ENCODE results near the gene RIN2. TPM values are rescaled to one million over a fixed set of nuclear protein-coding genes. Genes with fewer than 3 reads are reported as not detected.
A peak's percentile ranks its signal among the peaks of the same experiment; 100 is the strongest.

The RIN2 gene
- total RNA-seq, 6 donors from 2014 or later: 89.5 to 149 (median 109) TPM

DNA sequence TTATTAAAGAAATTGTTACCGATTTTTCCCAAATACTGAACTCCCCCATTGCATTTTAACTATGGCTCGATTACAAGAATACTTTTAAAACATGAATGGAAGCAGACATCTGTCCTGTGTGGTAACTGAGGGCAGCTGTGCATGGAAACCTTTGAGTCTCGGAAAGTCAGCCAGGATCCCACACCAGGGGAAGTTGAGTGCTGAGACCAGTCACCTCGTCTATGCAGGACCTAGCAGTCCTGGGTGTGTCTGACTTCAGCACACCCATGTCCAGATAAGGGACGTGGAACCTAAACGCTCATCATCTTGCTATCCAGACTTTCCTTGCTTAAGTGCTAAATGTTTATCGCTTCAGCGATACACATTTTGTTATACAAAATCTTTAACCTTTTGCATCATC is 6.1 kb downstream of the RIN2 start:
- no peak overlapping the region for H3K4me3 ChIP-seq
- H3K27ac ChIP-seq: no peak overlapping the region
- 59 to 61% methylated on average over 8 of the region's 8 CpGs for WGBS, 2 donors
- ATAC-seq (ENCODE audit: low FRiP score in 2 of 2) (no peak), DNase-seq (no peak)
- H3K9me3 ChIP-seq: no peaks in the 10 kb centered on the region
- TF ChIP-seq, protein P1, sequence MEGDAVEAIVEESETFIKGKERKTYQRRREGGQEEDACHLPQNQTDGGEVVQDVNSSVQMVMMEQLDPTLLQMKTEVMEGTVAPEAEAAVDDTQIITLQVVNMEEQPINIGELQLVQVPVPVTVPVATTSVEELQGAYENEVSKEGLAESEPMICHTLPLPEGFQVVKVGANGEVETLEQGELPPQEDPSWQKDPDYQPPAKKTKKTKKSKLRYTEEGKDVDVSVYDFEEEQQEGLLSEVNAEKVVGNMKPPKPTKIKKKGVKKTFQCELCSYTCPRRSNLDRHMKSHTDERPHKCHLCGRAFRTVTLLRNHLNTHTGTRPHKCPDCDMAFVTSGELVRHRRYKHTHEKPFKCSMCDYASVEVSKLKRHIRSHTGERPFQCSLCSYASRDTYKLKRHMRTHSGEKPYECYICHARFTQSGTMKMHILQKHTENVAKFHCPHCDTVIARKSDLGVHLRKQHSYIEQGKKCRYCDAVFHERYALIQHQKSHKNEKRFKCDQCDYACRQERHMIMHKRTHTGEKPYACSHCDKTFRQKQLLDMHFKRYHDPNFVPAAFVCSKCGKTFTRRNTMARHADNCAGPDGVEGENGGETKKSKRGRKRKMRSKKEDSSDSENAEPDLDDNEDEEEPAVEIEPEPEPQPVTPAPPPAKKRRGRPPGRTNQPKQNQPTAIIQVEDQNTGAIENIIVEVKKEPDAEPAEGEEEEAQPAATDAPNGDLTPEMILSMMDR (IDR thresholded peaks at IDR 0.05): no peak
- no peak for TF ChIP-seq POLR2AphosphoS5 (IDR thresholded peaks at IDR 0.05)
- TF ChIP-seq POLR2A (IDR thresholded peaks at IDR 0.05): no peak
- TF ChIP-seq EP300 (IDR thresholded peaks at IDR 0.05): no peak
- H3K36me3 ChIP-seq: no peaks in the 10 kb centered on the region
- H3K4me1 ChIP-seq: peaks cover 23 to 48% (median 33%) of the 10 kb centered on the region in 4 donors
- no peaks in the 10 kb centered on the region for H3K27me3 ChIP-seq

DNA sequence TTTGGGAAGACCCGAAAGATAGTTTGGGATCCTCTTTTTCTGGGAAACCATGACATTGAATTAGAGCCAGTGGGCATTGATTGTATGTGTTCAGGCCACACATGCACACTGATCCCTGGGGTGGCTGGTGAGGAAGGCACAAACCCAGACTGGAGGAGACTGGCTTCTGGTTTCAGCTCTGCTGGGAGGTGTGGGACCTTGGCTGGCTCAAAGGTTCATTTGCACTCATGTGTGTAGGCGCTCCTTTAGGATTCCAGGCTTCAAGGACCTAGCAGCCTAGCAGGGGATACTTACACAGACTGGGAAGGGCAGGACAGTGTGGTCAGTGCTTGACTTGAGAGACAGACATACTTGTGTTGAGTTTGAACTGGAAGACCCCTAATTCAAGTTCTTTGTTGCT is 7.2 kb downstream of the RIN2 start:
- Histone ChIP-seq H3K4me1 (peaks cover 15 to 37% (median 23%) of the 10 kb centered on the region in 4 donors), H3K27me3 (no peaks in the 10 kb centered on the region), H3K9me3 (no peaks in the 10 kb centered on the region), H3K36me3 (no peaks in the 10 kb centered on the region), H3K4me3 (no peak overlapping the region), H3K27ac (peak overlapping the region in 1 of 4 donors; percentile 42)
- TF ChIP-seq EP300 (IDR thresholded peaks at IDR 0.05): no peak
- TF ChIP-seq POLR2AphosphoS5 (IDR thresholded peaks at IDR 0.05): no peak
- TF ChIP-seq POLR2A (IDR thresholded peaks at IDR 0.05): no peak
- TF ChIP-seq, protein P1 (IDR thresholded peaks at IDR 0.05): no peak
- no peak for ATAC-seq (ENCODE audit: low FRiP score in 2 of 2)
- DNase-seq: no peak
- 98 to 100% methylated on average over 1 to 2 of the region's 2 CpGs for WGBS, 2 donors

DNA sequence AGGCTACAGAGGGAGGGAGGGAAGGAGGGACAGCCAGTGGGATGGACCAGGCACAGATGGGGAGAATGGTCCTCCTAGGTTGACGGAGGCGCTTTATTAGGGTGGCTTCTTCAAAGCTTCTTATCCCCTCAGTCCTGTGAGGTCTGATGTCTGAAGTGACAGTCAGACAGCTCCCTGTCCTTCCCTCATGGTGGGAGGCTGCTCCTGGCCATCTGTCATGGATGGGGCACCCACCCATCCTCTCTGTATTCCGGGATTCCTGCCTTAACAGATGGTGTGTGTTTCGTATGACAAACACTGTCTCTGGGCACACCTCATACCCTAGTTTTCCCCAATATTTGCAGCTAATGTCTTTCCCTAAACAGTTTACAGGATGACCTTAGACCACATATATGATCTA is 7.9 kb downstream of the RIN2 start:
- DNase-seq (no peak), ATAC-seq (ENCODE audit: low FRiP score in 2 of 2) (no peak)
- TF ChIP-seq POLR2AphosphoS5 (IDR thresholded peaks at IDR 0.05) (no peak), EP300 (IDR thresholded peaks at IDR 0.05) (no peak), POLR2A (IDR thresholded peaks at IDR 0.05) (no peak)
- TF ChIP-seq, protein P1 (IDR thresholded peaks at IDR 0.05): no peak
- Histone ChIP-seq H3K9me3 (no peaks in the 10 kb centered on the region), H3K4me3 (no peak overlapping the region), H3K36me3 (no peaks in the 10 kb centered on the region), H3K4me1 (peaks cover 11 to 30% (median 16%) of the 10 kb centered on the region in 4 donors), H3K27me3 (no peaks in the 10 kb centered on the region), H3K27ac (peak overlapping the region in 1 of 4 donors; percentile 42)
- WGBS, 2 donors: 85 to 93% methylated on average over 4 of the region's 4 CpGs

DNA sequence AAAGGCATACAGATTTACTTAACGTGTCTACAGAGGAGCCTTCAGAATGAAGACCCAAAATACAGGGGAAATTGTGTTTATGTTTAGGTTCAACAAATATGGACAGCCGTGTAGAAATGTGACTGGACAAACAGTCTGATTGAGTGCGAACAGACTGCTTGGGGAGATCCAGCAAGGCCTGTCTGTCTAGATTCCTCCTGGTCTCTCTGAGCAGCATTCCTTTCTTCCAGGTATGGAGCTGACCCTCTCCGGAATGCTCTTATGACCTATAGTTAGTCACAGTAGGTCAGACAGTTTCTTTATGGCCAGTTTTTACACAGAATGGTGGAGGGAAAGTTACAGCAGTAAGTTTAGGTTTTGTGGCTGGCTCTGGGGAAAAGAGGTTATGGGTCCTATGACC is 9.0 kb downstream of the RIN2 start:
- DNase-seq (no peak), ATAC-seq (ENCODE audit: low FRiP score in 2 of 2) (peak in 1 of 2 donors; percentile 74)
- Histone ChIP-seq H3K9me3 (no peaks in the 10 kb centered on the region), H3K36me3 (no peaks in the 10 kb centered on the region), H3K4me1 (peaks cover 5 to 20% (median 8%) of the 10 kb centered on the region in 4 donors), H3K27ac (peak overlapping the region in 3 of 4 donors; percentile 0 to 44 (median 42)), H3K4me3 (no peak overlapping the region), H3K27me3 (no peaks in the 10 kb centered on the region)
- WGBS, 2 donors: 48 to 52% methylated on average over 4 of the region's 4 CpGs
- no peak for TF ChIP-seq POLR2A (IDR thresholded peaks at IDR 0.05)
- TF ChIP-seq EP300 (IDR thresholded peaks at IDR 0.05): no peak
- TF ChIP-seq, protein P1 (IDR thresholded peaks at IDR 0.05): no peak
- TF ChIP-seq POLR2AphosphoS5 (IDR thresholded peaks at IDR 0.05): no peak

DNA sequence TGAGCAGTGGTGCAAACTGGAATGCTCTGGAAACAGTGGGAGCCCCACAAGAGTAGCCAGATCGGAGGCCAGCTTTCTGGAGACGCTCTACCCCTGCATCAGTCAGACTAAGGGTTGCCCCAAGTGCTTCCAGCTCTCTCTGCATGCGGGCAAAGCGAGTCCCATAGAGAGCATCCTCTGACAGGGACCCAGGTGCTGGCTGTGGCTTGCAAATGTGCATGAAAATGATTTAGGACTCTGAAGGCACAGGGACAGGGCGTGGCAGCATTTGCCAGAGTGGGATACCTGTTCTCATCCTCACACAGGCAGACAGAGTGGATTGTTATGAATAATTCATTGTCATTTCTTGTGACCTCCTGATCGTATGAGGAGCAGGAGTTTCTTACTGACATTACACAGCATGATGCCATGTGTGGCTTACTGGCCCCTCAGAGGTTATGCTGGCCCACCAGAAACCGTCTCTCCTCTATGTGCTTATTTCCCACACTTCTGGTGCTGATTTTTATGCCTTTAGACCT is 10.3 kb downstream of the RIN2 start:
- TF ChIP-seq EP300 (IDR thresholded peaks at IDR 0.05) (no peak), POLR2AphosphoS5 (IDR thresholded peaks at IDR 0.05) (no peak), POLR2A (IDR thresholded peaks at IDR 0.05) (no peak)
- TF ChIP-seq, protein P1 (IDR thresholded peaks at IDR 0.05): no peak
- no peaks in the 10 kb centered on the region for H3K9me3 ChIP-seq
- ATAC-seq (ENCODE audit: low FRiP score in 2 of 2): no peak
- H3K4me3 ChIP-seq: no peak overlapping the region
- no peaks in the 10 kb centered on the region for H3K27me3 ChIP-seq
- H3K4me1 ChIP-seq: peaks cover 4 to 16% (median 5%) of the 10 kb centered on the region in 4 donors
- H3K27ac ChIP-seq: peak overlapping the region in 1 of 4 donors; percentile 19
- WGBS, 2 donors: 92 to 94% methylated on average over 7 of the region's 7 CpGs
- no peaks in the 10 kb centered on the region for H3K36me3 ChIP-seq
- no peak for DNase-seq
